Cardiac muscle cell (in vitro differentiated cells and primary cell): ENCODE measurements around the gene CHST8. TPM values are rescaled to one million over a fixed set of nuclear protein-coding genes. Genes with fewer than 3 reads are reported as not detected.

Experiments
- DNase-seq, 2 donors: peaks; one replicate each; pipeline versions ENCODE4 v3.0.0 to v3.0.0-alpha.2; 2010 to 2017; ENCODE audit warnings: low read depth in 1 of 2, low spot score in 1 of 2
- H3K27ac ChIP-seq: fragments of 200-600 bp; sonication (generic); 2 replicates; pipeline ENCODE4 v1.5.1; 2016
- H3K27me3 ChIP-seq: fragments of 200-600 bp; sonication (generic); 2 replicates; pipeline ENCODE4 v1.6.0; 2016; ENCODE audit warnings: control low read depth
- H3K36me3 ChIP-seq: fragments of 200-600 bp; sonication (generic); 2 replicates; pipeline ENCODE4 v1.5.1; 2016; ENCODE audit warnings: control low read depth
- H3K4me1 ChIP-seq: fragments of 200-600 bp; sonication (generic); 2 replicates; pipeline ENCODE4 v1.8.1; 2017; ENCODE audit warnings: low read depth, mild to moderate bottlenecking, mixed run types
- H3K4me3 ChIP-seq: fragments of 200-600 bp; sonication (generic); 2 replicates; pipeline ENCODE4 v1.5.1; 2016; ENCODE audit warnings: mild to moderate bottlenecking
- H3K9me3 ChIP-seq: fragments of 200-600 bp; sonication (generic); 2 replicates; pipeline ENCODE4 v1.5.1; 2017; ENCODE audit warnings: low read depth, mild to moderate bottlenecking, control low read depth
- polyA plus RNA-seq: library from polyadenylated mRNA; unstranded; fragments of >200 nt; fragmentation: Nextera tagmentation; extraction: Ambion mirVana; gene quantifications from 2 replicates; pipeline ENCODE4 v1.2.1, GENCODE V29; 2016
- total RNA-seq: library from RNA; depleted of rRNA; stranded (reverse); fragments of >200 nt; gene quantifications from 2 replicates; pipeline ENCODE4 v1.2.3, GENCODE V29; 2016
- TF ChIP-seq, protein P1 (sequence below): IDR thresholded peaks from 2 replicates; pipeline ENCODE4 v1.5.1; 2012; ENCODE audit warnings: low read depth, mild to moderate bottlenecking, low read length

Gene CHST8
- total and polyA plus RNA-seq, 2 experiments from 2014 or later = 0.84 to 0.89 TPM

DNA sequence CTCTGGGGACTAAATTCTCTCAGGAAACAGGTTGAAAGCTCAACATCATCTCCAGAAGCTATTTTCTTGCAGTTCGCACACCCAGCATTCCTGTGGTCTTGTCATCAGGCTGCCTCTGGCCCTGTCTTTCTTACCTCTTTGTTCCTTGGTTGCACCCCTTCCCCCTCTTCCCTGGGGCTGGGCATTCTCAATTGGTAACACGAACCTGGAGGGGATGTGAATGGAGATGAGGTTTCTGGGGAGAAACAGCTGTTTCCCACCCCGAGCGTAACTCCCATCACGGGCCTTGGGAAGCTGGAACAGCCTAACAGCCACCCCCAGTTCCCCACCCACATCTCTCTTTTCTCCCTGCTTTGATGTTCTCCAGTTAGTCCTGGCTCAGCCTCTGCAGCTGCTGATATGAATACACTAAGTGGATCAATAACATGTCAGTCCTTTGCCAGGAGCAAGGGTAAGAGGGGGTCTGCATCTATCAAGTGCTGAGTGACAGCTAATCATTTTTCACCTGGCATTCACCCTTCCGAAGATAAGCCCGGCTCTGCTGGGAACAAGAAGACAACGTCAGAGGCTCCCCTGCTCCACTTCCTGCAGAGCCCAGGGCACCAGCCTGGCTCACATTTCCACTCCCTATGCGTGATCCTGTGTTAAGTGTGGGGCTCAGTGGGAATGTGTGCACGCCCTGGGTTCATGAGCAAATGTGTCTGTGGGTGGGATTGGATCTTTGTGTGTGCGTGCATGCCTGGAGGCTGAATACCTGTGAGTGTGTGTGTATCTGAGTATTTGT lies 100.9 kb downstream of the CHST8 start:
- TF ChIP-seq, protein P1, sequence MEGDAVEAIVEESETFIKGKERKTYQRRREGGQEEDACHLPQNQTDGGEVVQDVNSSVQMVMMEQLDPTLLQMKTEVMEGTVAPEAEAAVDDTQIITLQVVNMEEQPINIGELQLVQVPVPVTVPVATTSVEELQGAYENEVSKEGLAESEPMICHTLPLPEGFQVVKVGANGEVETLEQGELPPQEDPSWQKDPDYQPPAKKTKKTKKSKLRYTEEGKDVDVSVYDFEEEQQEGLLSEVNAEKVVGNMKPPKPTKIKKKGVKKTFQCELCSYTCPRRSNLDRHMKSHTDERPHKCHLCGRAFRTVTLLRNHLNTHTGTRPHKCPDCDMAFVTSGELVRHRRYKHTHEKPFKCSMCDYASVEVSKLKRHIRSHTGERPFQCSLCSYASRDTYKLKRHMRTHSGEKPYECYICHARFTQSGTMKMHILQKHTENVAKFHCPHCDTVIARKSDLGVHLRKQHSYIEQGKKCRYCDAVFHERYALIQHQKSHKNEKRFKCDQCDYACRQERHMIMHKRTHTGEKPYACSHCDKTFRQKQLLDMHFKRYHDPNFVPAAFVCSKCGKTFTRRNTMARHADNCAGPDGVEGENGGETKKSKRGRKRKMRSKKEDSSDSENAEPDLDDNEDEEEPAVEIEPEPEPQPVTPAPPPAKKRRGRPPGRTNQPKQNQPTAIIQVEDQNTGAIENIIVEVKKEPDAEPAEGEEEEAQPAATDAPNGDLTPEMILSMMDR = no peak
- peaks cover 5% of the 10 kb centered on the region for H3K4me1 ChIP-seq
- H3K36me3 ChIP-seq = no peaks in the 10 kb centered on the region
- H3K9me3 ChIP-seq = no peaks in the 10 kb centered on the region
- no peak overlapping the region for H3K27ac ChIP-seq
- peak in 1 of 2 donors; percentile 24 for DNase-seq
- H3K4me3 ChIP-seq = no peak overlapping the region
- no peaks in the 10 kb centered on the region for H3K27me3 ChIP-seq

DNA sequence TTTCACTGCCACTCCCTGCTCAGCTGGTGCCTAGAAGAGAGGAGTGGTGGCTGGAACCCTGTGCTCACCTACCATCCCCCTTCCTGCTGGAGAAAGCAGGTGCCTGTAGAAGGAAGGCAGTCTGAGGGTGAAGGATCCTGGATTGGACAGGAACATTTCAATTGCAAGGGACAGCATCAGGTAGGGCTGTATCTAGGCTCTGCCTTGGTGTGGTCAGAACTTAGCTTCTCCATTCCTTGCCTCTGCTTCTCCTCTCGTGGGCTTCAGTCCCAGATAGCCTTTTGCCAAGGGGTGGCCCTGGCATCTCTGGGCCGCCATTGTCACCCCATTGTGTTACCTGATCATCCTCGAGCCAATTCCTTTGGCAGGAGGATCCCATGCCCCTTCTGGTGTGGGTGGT lies 101.8 kb downstream of the CHST8 start:
- H3K27ac ChIP-seq = no peak overlapping the region
- H3K27me3 ChIP-seq = no peaks in the 10 kb centered on the region
- no peak for DNase-seq
- H3K4me3 ChIP-seq = no peak overlapping the region
- peaks cover 5% of the 10 kb centered on the region for H3K4me1 ChIP-seq
- no peaks in the 10 kb centered on the region for H3K36me3 ChIP-seq
- TF ChIP-seq, protein P1 = no peak
- no peaks in the 10 kb centered on the region for H3K9me3 ChIP-seq

DNA sequence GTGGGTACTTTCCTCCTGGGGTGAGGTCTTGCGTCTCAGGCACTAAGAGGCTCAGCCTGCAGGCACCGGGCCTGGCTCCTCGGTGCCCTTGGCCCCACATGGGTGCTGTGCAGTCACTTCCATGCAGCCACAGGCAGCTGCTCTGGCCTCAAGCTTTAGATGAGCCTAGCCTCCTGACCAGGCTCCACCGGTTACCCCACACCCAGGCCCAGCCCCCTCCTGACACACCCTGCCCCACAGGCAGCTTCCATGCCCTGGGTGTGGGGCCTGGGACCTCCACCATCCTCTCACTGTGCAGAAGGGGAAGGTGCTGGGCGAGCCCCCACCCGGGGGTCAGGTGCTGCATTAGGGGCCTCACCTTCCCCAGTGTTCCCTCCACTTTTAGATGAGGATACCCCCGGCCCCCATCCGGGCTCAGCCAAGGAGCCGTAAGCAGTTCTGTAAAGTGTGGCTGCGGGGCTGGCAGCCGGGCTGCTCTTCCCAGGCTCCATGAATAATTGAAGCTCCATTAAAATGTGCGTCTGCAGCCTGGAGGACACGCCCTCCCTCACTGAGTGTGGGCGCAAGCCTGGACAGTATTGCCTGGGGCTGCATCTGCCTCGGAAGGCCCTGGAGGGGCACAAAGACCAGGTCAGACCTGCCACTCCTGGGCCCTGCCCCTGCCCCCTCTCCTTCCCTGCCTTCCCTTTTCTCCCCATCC lies 102.4 kb downstream of the CHST8 start:
- Histone ChIP-seq H3K27ac (no peak overlapping the region), H3K4me3 (no peak overlapping the region), H3K4me1 (peaks cover 5% of the 10 kb centered on the region), H3K36me3 (no peaks in the 10 kb centered on the region), H3K27me3 (no peaks in the 10 kb centered on the region), H3K9me3 (no peaks in the 10 kb centered on the region)
- no peak for DNase-seq
- TF ChIP-seq, protein P1 = no peak

DNA sequence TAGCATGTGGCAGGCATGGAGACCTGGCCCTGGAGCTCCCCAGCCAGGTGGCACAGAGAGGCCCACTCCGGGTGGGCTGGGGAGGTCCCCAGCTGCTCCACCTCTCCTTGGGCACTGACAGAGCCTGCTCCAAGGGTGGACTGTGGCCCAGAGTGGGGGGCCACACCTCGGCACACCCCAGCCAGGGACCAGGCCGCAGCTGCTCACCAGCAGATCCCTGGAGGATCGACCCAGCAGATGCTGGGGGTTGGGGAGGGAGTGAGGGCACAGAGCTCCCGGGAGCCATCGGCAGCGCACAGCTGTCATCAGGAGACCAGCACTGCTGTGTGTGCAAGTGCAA lies 102.9 kb downstream of the CHST8 start:
- H3K36me3 ChIP-seq = no peaks in the 10 kb centered on the region
- no peaks in the 10 kb centered on the region for H3K9me3 ChIP-seq
- TF ChIP-seq, protein P1 = no peak
- H3K27me3 ChIP-seq = no peaks in the 10 kb centered on the region
- no peak overlapping the region for H3K27ac ChIP-seq
- no peak for DNase-seq
- peaks cover 5% of the 10 kb centered on the region for H3K4me1 ChIP-seq
- H3K4me3 ChIP-seq = no peak overlapping the region

DNA sequence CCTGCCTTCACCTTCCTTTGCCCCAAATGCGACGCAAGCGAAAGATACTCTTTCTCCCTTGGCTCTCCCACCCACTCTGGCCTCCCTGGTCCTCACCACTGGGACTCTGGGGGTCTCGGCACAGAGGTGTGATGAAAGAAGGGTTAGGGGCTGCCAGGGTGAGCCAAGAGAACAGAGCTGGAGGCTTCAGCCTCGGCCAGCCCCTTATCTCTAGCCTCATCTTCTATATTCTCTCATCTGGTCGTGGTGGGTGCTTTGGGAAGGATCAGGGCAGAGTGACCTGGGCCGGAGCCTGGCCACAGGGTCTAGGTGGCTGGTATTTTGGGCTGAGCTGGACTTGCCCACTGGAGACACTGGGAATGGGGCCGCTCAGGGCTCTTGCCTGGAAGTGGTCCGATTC lies 103.8 kb downstream of the CHST8 start:
- Histone ChIP-seq H3K4me3 (no peak overlapping the region), H3K9me3 (no peaks in the 10 kb centered on the region), H3K4me1 (peaks cover 5% of the 10 kb centered on the region), H3K27me3 (no peaks in the 10 kb centered on the region), H3K27ac (no peak overlapping the region), H3K36me3 (no peaks in the 10 kb centered on the region)
- DNase-seq = no peak
- TF ChIP-seq, protein P1 = no peak
